BJ (cell line): ENCODE data around the gene WWP2. TPM values are rescaled to one million over a fixed set of nuclear protein-coding genes. Genes with fewer than 3 reads are reported as not detected.

Experiments
- CTCF ChIA-PET: fragments of 350-600 bp; formaldehyde crosslinking; extraction: SDS; loops from one replicate; lab custom pipeline; 2021; ENCODE audit warnings: antibody characterized with exemption, inconsistent platforms; lab: Yijun Ruan, JAX
- POLR2A ChIA-PET: fragments of 300-600 bp; sonication (Branson Sonifier 250); formaldehyde crosslinking; extraction: SDS; loops from one replicate; lab custom pipeline; 2021; ENCODE audit warnings: antibody characterized with exemption; lab: Charles Lee
- DNase-seq: peaks from one replicate; pipeline ENCODE4 v3.0.0-alpha.2; 2011; ENCODE audit warnings: low read depth
- H3K27me3 ChIP-seq: 2 replicates; pipeline ENCODE4 v1.6.0; 2011; ENCODE audit warnings: low read length; ENCODE audit not compliant: control insufficient read depth, insufficient read depth
- H3K36me3 ChIP-seq: 2 replicates; pipeline ENCODE4 v1.5.1; 2011; ENCODE audit warnings: low read length; ENCODE audit not compliant: control insufficient read depth, insufficient read depth
- H3K4me3 ChIP-seq: 2 replicates; pipeline ENCODE4 v1.5.1; 2011; ENCODE audit warnings: low read depth, mild to moderate bottlenecking, control low read depth, low read length
- polyA plus RNA-seq: library from polyadenylated mRNA; depleted of rRNA; stranded (reverse); fragments of >200 nt; gene quantifications from 2 replicates; pipeline ENCODE4 v1.2.3, GENCODE V29; 2011
- TF ChIP-seq, protein P1 (sequence below): IDR thresholded peaks from 2 replicates; pipeline ENCODE4 v1.5.1; 2011; ENCODE audit warnings: low read depth, mild to moderate bottlenecking, control low read depth, inconsistent platforms, low read length, moderate library complexity; ENCODE audit not compliant: insufficient read depth

Gene WWP2
- polyA plus RNA-seq, 1 experiment = 16.8 TPM

DNA sequence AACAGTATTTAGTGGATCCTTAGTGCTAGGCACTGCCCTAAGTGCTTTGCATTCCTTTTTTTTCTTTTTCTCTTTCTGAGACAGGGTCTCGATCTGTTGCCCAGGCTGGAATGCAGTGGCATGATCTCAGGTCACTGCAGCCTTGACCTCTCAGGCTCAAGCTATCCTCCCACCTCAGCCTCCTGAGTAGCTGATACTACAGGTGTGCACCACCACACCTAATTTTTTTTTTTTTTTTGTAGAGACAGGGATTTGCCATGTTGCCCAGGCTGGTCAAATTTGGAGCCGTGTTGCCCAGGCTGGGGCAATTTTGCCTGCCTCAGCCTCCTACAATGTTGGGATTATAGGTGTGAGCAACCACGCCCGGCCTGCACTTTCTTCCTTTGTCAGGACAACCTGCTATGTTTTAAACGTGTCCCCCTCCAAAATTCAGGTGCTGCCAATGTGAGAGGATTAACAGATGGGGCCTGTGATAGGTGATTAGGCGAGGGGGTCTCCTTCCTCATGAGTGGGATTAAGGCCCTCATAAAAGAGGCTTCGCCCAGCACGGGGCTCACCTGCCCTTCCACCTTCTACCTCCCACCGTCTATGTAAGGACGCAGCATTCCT lies 41.2 kb upstream of the WWP2 start:
- Histone ChIP-seq H3K4me3 (no peak overlapping the region), H3K36me3 (peaks cover 20% of the 10 kb centered on the region), H3K27me3 (no peaks in the 10 kb centered on the region)
- DNase-seq = no peak
- CTCF ChIA-PET = interaction anchor here (0.9 to 1.2 kb wide), 2 partner anchors 11 to 34 kb away, joined by 3 to 4 read pairs; partner anchors contain the start of gene NOB1
- TF ChIP-seq, protein P1, sequence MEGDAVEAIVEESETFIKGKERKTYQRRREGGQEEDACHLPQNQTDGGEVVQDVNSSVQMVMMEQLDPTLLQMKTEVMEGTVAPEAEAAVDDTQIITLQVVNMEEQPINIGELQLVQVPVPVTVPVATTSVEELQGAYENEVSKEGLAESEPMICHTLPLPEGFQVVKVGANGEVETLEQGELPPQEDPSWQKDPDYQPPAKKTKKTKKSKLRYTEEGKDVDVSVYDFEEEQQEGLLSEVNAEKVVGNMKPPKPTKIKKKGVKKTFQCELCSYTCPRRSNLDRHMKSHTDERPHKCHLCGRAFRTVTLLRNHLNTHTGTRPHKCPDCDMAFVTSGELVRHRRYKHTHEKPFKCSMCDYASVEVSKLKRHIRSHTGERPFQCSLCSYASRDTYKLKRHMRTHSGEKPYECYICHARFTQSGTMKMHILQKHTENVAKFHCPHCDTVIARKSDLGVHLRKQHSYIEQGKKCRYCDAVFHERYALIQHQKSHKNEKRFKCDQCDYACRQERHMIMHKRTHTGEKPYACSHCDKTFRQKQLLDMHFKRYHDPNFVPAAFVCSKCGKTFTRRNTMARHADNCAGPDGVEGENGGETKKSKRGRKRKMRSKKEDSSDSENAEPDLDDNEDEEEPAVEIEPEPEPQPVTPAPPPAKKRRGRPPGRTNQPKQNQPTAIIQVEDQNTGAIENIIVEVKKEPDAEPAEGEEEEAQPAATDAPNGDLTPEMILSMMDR = no peak
- POLR2A ChIA-PET = no interaction called here

DNA sequence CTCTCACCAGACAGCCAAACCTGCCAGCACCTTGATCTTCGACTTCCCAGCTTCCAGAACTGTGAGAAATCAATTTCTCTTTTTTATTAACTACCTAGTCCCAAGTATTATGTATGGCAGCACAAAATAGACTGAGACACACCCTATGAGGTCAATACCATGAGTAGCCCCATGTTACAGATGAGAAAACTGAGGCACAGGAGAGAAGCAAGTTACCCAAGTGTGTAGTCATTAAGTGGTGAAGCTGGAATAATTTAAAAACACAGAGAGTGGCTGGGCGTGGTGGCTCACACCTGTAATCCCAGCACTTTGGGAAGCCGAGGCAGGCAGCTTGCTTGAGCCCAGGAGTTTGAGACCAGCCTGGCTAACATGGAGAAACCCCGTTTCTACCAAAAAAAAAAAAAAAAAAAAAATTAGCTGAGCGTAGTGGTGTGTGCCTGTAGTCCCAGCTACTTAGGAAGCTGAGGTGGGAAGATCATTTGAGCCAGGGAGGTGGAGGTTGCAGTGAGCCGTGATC lies 40.6 kb upstream of the WWP2 start:
- Histone ChIP-seq H3K27me3 (no peaks in the 10 kb centered on the region), H3K36me3 (peaks cover 20% of the 10 kb centered on the region), H3K4me3 (no peak overlapping the region)
- ChIA-PET CTCF (interaction anchor here (1.2 kb wide), 1 partner anchor 11 kb away, joined by 3 read pairs; no protein-coding TSS in a partner anchor), POLR2A (no interaction called here)
- TF ChIP-seq, protein P1 = no peak
- DNase-seq = no peak

DNA sequence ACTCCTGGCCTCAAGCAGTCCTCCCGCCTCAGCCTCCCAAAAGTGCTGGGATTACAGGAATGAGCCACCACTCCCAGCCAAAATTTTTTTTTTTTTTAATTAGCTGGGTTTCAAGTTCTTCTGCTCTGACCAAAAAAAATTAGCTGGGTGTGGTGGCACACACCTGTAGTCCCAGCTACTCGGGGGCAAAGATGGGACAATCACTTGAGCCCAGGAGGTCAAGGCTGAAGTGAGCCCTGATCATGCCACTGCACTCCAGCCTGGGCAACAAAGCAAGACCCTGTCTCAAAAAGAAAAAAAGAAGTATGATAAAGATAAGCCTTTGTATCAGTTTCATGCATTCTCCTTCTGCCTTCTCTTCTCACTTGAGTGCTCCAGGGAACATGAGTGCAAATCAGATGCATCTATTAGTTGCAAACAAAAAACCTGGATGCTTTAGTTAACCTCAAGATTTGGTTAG lies 37.7 kb upstream of the WWP2 start:
- H3K36me3 ChIP-seq = peaks cover 6% of the 10 kb centered on the region; the same call in 1 of the 2 replicates
- CTCF ChIA-PET = interaction anchor here (0.6 to 2.7 kb wide), 5 partner anchors 9 to 328 kb away, joined by 3 to 12 read pairs (median 4); partner anchors contain the start of gene NOB1
- POLR2A ChIA-PET = interaction anchor here (0.7 kb wide), 1 partner anchor 328 kb away, joined by 3 read pairs; no protein-coding TSS in a partner anchor
- TF ChIP-seq, protein P1 = no peak
- peak overlapping the region; percentile 51; the same call in 1 of the 2 replicates for H3K4me3 ChIP-seq
- no peaks in the 10 kb centered on the region for H3K27me3 ChIP-seq
- DNase-seq = no peak

DNA sequence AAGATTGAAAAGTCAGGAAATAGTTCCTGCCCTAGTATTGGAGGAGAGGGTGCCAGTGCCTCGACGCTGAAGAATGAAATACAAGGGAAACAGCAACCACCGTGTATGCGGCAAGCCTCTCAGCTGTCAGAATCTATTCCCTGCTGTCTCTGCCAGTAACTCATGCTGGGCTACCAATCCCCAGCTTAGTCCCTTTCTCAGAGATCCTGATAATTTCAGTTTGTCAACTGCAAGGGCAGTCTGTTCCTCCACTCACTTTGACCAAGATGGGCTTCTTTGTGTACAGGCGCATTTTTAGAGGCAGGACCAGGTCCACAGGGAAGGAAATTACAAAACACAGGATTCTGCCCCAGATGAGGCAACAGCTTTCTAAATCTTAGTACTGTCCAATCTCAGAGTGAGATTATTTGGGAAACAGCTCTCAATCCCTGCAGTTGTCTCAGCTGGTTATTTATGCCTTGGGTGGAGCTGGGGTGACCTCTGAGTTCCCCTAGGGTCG lies 37.1 kb upstream of the WWP2 start:
- ChIA-PET CTCF (interaction anchor here (1.1 to 2.7 kb wide), 5 partner anchors 9 to 329 kb away, joined by 3 to 12 read pairs (median 6); partner anchors contain the start of gene NOB1), POLR2A (interaction anchor here (0.7 kb wide), 1 partner anchor 329 kb away, joined by 3 read pairs; no protein-coding TSS in a partner anchor)
- H3K27me3 ChIP-seq = no peaks in the 10 kb centered on the region
- no peak for DNase-seq
- H3K4me3 ChIP-seq = peak overlapping the region; percentile 51
- peaks cover 6% of the 10 kb centered on the region; the same call in 1 of the 2 replicates for H3K36me3 ChIP-seq
- TF ChIP-seq, protein P1 = no peak
